Neural progenitor cell (in vitro differentiated cells): ENCODE measurements around the gene HLA-DOB. TPM values are rescaled to one million over a fixed set of nuclear protein-coding genes. Genes with fewer than 3 reads are reported as not detected.

Experiments used
- DNase-seq: peaks from one replicate; pipeline ENCODE4 v3.0.0-alpha.2; 2016; ENCODE audit warnings: low spot score
- H2AFZ ChIP-seq: fragments of 200-600 bp; sonication (generic); replicated peaks from 2 replicates; pipeline ENCODE4 v1.6.1; 2016; ENCODE audit warnings: antibody characterized with exemption
- H3F3A ChIP-seq: fragments of 200-600 bp; sonication (generic); 2 replicates; pipeline ENCODE4 v1.6.1; 2016; ENCODE audit warnings: antibody characterized with exemption, low read depth
- H3K27ac ChIP-seq: fragments of 200-600 bp; sonication (generic); 2 replicates; pipeline ENCODE4 v1.5.1; 2016; ENCODE audit warnings: mild to moderate bottlenecking
- H3K27me3 ChIP-seq: fragments of 200-600 bp; sonication (generic); 2 replicates; pipeline ENCODE4 v1.6.1; 2016; ENCODE audit warnings: mild to moderate bottlenecking, moderate library complexity
- H3K36me3 ChIP-seq: fragments of 200-600 bp; sonication (generic); 2 replicates; pipeline ENCODE4 v1.5.1; 2016
- H3K4me1 ChIP-seq: fragments of 200-600 bp; sonication (generic); 2 replicates; pipeline ENCODE4 v1.6.1; 2016; ENCODE audit warnings: mixed run types
- H3K4me2 ChIP-seq: fragments of 200-600 bp; sonication (generic); 2 replicates; pipeline ENCODE4 v1.6.1; 2016
- H3K4me3 ChIP-seq: fragments of 200-600 bp; sonication (generic); 2 replicates; pipeline ENCODE4 v1.5.1; 2016
- H3K79me2 ChIP-seq: fragments of 200-600 bp; sonication (generic); 2 replicates; pipeline ENCODE4 v1.6.1; 2016; ENCODE audit warnings: low read depth
- H3K9ac ChIP-seq: fragments of 200-600 bp; sonication (generic); 2 replicates; pipeline ENCODE4 v1.6.1; 2016
- H3K9me3 ChIP-seq: fragments of 200-600 bp; sonication (generic); 2 replicates; pipeline ENCODE4 v1.5.1; 2016; ENCODE audit warnings: low read depth
- H4K20me1 ChIP-seq: fragments of 200-600 bp; sonication (generic); 2 replicates; pipeline ENCODE4 v1.6.1; 2016; ENCODE audit warnings: low read depth
- H3K27ac Mint-ChIP-seq: 3 replicates; pipeline ENCODE4 v1.8.0; 2021; ENCODE audit warnings: mixed read lengths
- H3K27me3 Mint-ChIP-seq: 2 replicates; pipeline ENCODE4 v1.8.0; 2022; ENCODE audit warnings: low read depth, mild to moderate bottlenecking, inconsistent platforms, moderate library complexity, mixed read lengths; ENCODE audit not compliant: insufficient read depth
- H3K36me3 Mint-ChIP-seq: 3 replicates; pipeline ENCODE4 v1.8.0; 2021; ENCODE audit warnings: mixed read lengths
- H3K4me1 Mint-ChIP-seq: 3 replicates; pipeline ENCODE4 v1.8.0; 2021; ENCODE audit warnings: mixed read lengths
- H3K4me3 Mint-ChIP-seq: 3 replicates; pipeline ENCODE4 v1.8.0; 2021; ENCODE audit warnings: mild to moderate bottlenecking, moderate library complexity, mixed read lengths
- H3K9me3 Mint-ChIP-seq: 3 replicates; pipeline ENCODE4 v1.8.0; 2020; ENCODE audit warnings: mixed read lengths
- CTCF ChIP-seq: fragments of 200-600 bp; sonication (generic); IDR thresholded peaks from 2 replicates; pipeline ENCODE4 v1.5.1; 2017; ENCODE audit warnings: antibody characterized with exemption, mild to moderate bottlenecking
- EZH2 ChIP-seq: fragments of 200-600 bp; sonication (generic); IDR thresholded peaks from 2 replicates; pipeline ENCODE4 v1.6.1; 2017; ENCODE audit warnings: antibody characterized with exemption, mild to moderate bottlenecking, moderate library complexity
- EZH2phosphoT487 ChIP-seq: fragments of 200-600 bp; sonication (generic); IDR thresholded peaks from 2 replicates; pipeline ENCODE4 v1.6.1; 2017; ENCODE audit warnings: antibody characterized with exemption
- total RNA-seq: library from RNA; depleted of rRNA; stranded (reverse); fragments of >200 nt; gene quantifications from 2 replicates; pipeline ENCODE4 v1.2.3, GENCODE V29; 2015; ENCODE audit warnings: low replicate concordance

HLA-DOB gene
- total RNA-seq, 1 donor from 2014 or later: 2.6 TPM

GRCh38 chr6:32799740-32800139 lies 17.1 kb downstream of the HLA-DOB start:
- Histone ChIP-seq H2AFZ (no peak overlapping the region), H3K9me3 (no peaks in the 10 kb centered on the region), H3K36me3 (no peaks in the 10 kb centered on the region), H3K79me2 (no peaks in the 10 kb centered on the region), H4K20me1 (no peaks in the 10 kb centered on the region), H3K4me1 (no peaks in the 10 kb centered on the region), H3K27ac (no peak overlapping the region), H3K9ac (no peak overlapping the region), H3K4me3 (no peak overlapping the region), H3K27me3 (peaks cover 52% of the 10 kb centered on the region), H3F3A (no peaks in the 10 kb centered on the region), H3K4me2 (no peak overlapping the region)
- peaks cover 4% of the 10 kb centered on the region for H3K4me1 Mint-ChIP-seq
- no peak for TF ChIP-seq CTCF
- no peak for TF ChIP-seq EZH2
- TF ChIP-seq EZH2phosphoT487: no peak
- peaks cover 2% of the 10 kb centered on the region for H3K9me3 Mint-ChIP-seq
- no peak overlapping the region for H3K4me3 Mint-ChIP-seq
- no peaks in the 10 kb centered on the region for H3K36me3 Mint-ChIP-seq
- H3K27me3 Mint-ChIP-seq: peaks cover 7% of the 10 kb centered on the region
- DNase-seq: no peak
- no peak overlapping the region for H3K27ac Mint-ChIP-seq

GRCh38 chr6:32799168-32799567 lies 17.6 kb downstream of the HLA-DOB start:
- peaks cover 2% of the 10 kb centered on the region for H3K9me3 Mint-ChIP-seq
- peaks cover 4% of the 10 kb centered on the region for H3K4me1 Mint-ChIP-seq
- peaks cover 48% of the 10 kb centered on the region for H3K27me3 ChIP-seq
- no peak overlapping the region for H3K27ac ChIP-seq
- H3K36me3 Mint-ChIP-seq: no peaks in the 10 kb centered on the region
- no peak for TF ChIP-seq CTCF
- TF ChIP-seq EZH2: no peak
- TF ChIP-seq EZH2phosphoT487: no peak
- H3K4me3 ChIP-seq: no peak overlapping the region
- no peak overlapping the region for H3K4me2 ChIP-seq
- H3K36me3 ChIP-seq: no peaks in the 10 kb centered on the region
- H3K9me3 ChIP-seq: no peaks in the 10 kb centered on the region
- H2AFZ ChIP-seq: no peak overlapping the region
- H4K20me1 ChIP-seq: no peaks in the 10 kb centered on the region
- no peak for DNase-seq
- no peak overlapping the region for H3K9ac ChIP-seq
- peaks cover 7% of the 10 kb centered on the region for H3K27me3 Mint-ChIP-seq
- H3K79me2 ChIP-seq: no peaks in the 10 kb centered on the region
- no peaks in the 10 kb centered on the region for H3K4me1 ChIP-seq
- H3K27ac Mint-ChIP-seq: no peak overlapping the region
- H3K4me3 Mint-ChIP-seq: no peak overlapping the region
- no peaks in the 10 kb centered on the region for H3F3A ChIP-seq

- H3K27me3 Mint-ChIP-seq: peaks cover 2% of the 10 kb centered on the region
- H3K36me3 ChIP-seq: no peaks in the 10 kb centered on the region
- peaks cover 2% of the 10 kb centered on the region for H3K9me3 Mint-ChIP-seq
- H3F3A ChIP-seq: no peaks in the 10 kb centered on the region
- no peaks in the 10 kb centered on the region for H3K4me1 ChIP-seq
- TF ChIP-seq EZH2: no peak
- peak; percentile 91 for TF ChIP-seq CTCF
- TF ChIP-seq EZH2phosphoT487: no peak
- H3K9me3 ChIP-seq: no peaks in the 10 kb centered on the region
- peak; percentile 75 for DNase-seq
- peaks cover 27% of the 10 kb centered on the region for H3K27me3 ChIP-seq
- H2AFZ ChIP-seq: peak overlapping the region; percentile 100
- H3K4me1 Mint-ChIP-seq: peaks cover 4% of the 10 kb centered on the region
- H3K27ac Mint-ChIP-seq: no peak overlapping the region
- H3K4me2 ChIP-seq: peak overlapping the region; percentile 69
- no peak overlapping the region for H3K9ac ChIP-seq
- H3K4me3 Mint-ChIP-seq: peak overlapping the region; percentile 74
- H3K27ac ChIP-seq: no peak overlapping the region
- H3K4me3 ChIP-seq: peak overlapping the region; percentile 37
- no peaks in the 10 kb centered on the region for H4K20me1 ChIP-seq
- no peaks in the 10 kb centered on the region for H3K36me3 Mint-ChIP-seq
- no peaks in the 10 kb centered on the region for H3K79me2 ChIP-seq
Observed at GRCh38 chr6:32796848-32797776, 19.7 kb downstream of the HLA-DOB start.
